K562 (cell line): ENCODE measurements around the gene CERS2. TPM values are rescaled to one million over a fixed set of nuclear protein-coding genes. Genes with fewer than 3 reads are reported as not detected.

ENCODE experiments used
- BCL6 ChIP-seq: fragments of 250-450 bp; sonication (Bioruptor Pico); IDR thresholded peaks from 2 replicates; pipeline ENCODE4 v1.4.0; 2020
- CHD4 ChIP-seq: fragments of 200-600 bp; sonication (generic); IDR thresholded peaks from 3 replicates; pipeline ENCODE4 v1.6.1; 2012; ENCODE audit warnings: low read depth, mild to moderate bottlenecking, mixed read lengths, low read length, inconsistent platforms; ENCODE audit not compliant: insufficient read depth, insufficient replicate concordance, poor library complexity, severe bottlenecking
- DPF2 ChIP-seq: fragments of 450-650 bp; IDR thresholded peaks from 2 replicates; pipeline ENCODE4 v1.6.1; 2016
- MTF1 ChIP-seq: fragments of 250-450 bp; sonication (Bioruptor Pico); IDR thresholded peaks from 2 replicates; pipeline ENCODE4 v1.9.0; 2021; ENCODE audit warnings: moderate library complexity, mild to moderate bottlenecking, inconsistent platforms, borderline replicate concordance
- NFE2 ChIP-seq: IDR thresholded peaks from 2 replicates; pipeline ENCODE4 v1.6.1; 2014; ENCODE audit warnings: antibody characterized with exemption, low read depth
- NFIX ChIP-seq: fragments of 250-450 bp; sonication (Bioruptor Pico); IDR thresholded peaks from 2 replicates; pipeline ENCODE4 v1.4.0; 2020; ENCODE audit warnings: low read depth, mild to moderate bottlenecking, moderate library complexity
- RBM15 ChIP-seq: fragments of 200-400 bp; formaldehyde crosslinking; IDR thresholded peaks from 2 replicates; pipeline ENCODE4 v1.6.1; 2018; ENCODE audit warnings: mild to moderate bottlenecking, low read length, moderate library complexity; ENCODE audit not compliant: insufficient read depth
- RFX5 ChIP-seq: IDR thresholded peaks from 2 replicates; pipeline ENCODE4 v1.6.1; 2011; ENCODE audit warnings: low read depth, mild to moderate bottlenecking, improper control_type of control experiment, low read length
- SMAD1 ChIP-seq: fragments of 150-350 bp; IDR thresholded peaks from 2 replicates; pipeline ENCODE4 v1.6.1; 2014; ENCODE audit warnings: low read length, low read depth; ENCODE audit not compliant: partially characterized antibody
- TAF15 ChIP-seq: fragments of 200-400 bp; formaldehyde crosslinking; IDR thresholded peaks from 2 replicates; pipeline ENCODE4 v1.6.1; 2017; ENCODE audit warnings: mild to moderate bottlenecking, low read depth, low read length, moderate library complexity
- XRCC3 ChIP-seq: fragments of 450-650 bp; IDR thresholded peaks from 2 replicates; pipeline ENCODE4 v1.6.1; 2017; ENCODE audit warnings: mild to moderate bottlenecking, moderate library complexity
- ZBTB17 ChIP-seq: fragments of 450-650 bp; formaldehyde crosslinking; IDR thresholded peaks from 2 replicates; pipeline ENCODE4 v1.4.0; 2020; ENCODE audit warnings: mild to moderate bottlenecking
- ZNF444 ChIP-seq: fragments of 250-450 bp; sonication (Bioruptor Pico); IDR thresholded peaks from 2 replicates; pipeline ENCODE4 v1.4.0; 2020; ENCODE audit warnings: mild to moderate bottlenecking, moderate library complexity
- ZNF695 ChIP-seq: fragments of 450-650 bp; formaldehyde crosslinking; IDR thresholded peaks from 2 replicates; pipeline ENCODE4 v1.4.0; 2020; ENCODE audit warnings: mild to moderate bottlenecking, moderate library complexity
- ZNF75A ChIP-seq: fragments of 450-650 bp; formaldehyde crosslinking; IDR thresholded peaks from 2 replicates; pipeline ENCODE4 v1.4.0; 2020; ENCODE audit warnings: mild to moderate bottlenecking
- polyA plus RNA-seq, 8 experiments: library from polyadenylated mRNA; depleted of rRNA in 4 of 8; stranded (reverse) in 5 of 8; unstranded in 3 of 8; fragments of >200 nt; fragmentation: Nextera tagmentation in 2 of 8; fragmentation: Illumina TruSeq in 1 of 8; extraction: Ambion mirVana in 2 of 8; extraction: Trizol in 1 of 8; gene quantifications; 2 replicates each; pipeline versions ENCODE4 v1.2.1 to v1.2.3, GENCODE V29; 2011 to 2014; ENCODE audit warnings: inconsistent platforms in 1 of 8, missing spikeins in 1 of 8
- total RNA-seq, 7 experiments: library from RNA; depleted of rRNA in 6 of 7; stranded (reverse); fragments of >200 nt in 6 of 7; fragmentation: Illumina TruSeq in 2 of 7; extraction: Trizol in 2 of 7; gene quantifications; 2 replicates each; pipeline versions ENCODE4 v1.2.1 to v1.2.3, GENCODE V29; 2011 to 2021; ENCODE audit warnings: low replicate concordance in 1 of 7
- TF ChIP-seq, protein P1 (sequence below): fragments of 450-650 bp; IDR thresholded peaks from 2 replicates; pipeline ENCODE4 v1.6.1; 2017; ENCODE audit warnings: antibody characterized with exemption
- TF ChIP-seq, protein P2 (sequence below): sonication (generic); formaldehyde crosslinking; IDR thresholded peaks from 2 replicates; pipeline ENCODE4 v1.9.0; 2022; ENCODE audit warnings: mild to moderate bottlenecking, missing genetic modification reagents
- TF ChIP-seq, protein P3 (sequence below): fragments of 250-450 bp; sonication (Bioruptor Pico); IDR thresholded peaks from 2 replicates; pipeline ENCODE4 v1.5.0; 2021; ENCODE audit warnings: mild to moderate bottlenecking, borderline replicate concordance
- TF ChIP-seq, protein P4 (sequence below), 2 experiments: fragments of 450-650 bp; IDR thresholded peaks; 2 replicates each; pipeline ENCODE4 v1.6.1; 2018; ENCODE audit warnings: mild to moderate bottlenecking in 2 of 2, low read depth in 1 of 2; ENCODE audit not compliant: partially characterized antibody in 2 of 2

The CERS2 gene
- total and polyA plus RNA-seq, 9 of the 15 experiments (the other 6 are each of a cell fraction or from before 2014, with no cell fraction given): 23.4 to 295 (median 132) TPM

DNA sequence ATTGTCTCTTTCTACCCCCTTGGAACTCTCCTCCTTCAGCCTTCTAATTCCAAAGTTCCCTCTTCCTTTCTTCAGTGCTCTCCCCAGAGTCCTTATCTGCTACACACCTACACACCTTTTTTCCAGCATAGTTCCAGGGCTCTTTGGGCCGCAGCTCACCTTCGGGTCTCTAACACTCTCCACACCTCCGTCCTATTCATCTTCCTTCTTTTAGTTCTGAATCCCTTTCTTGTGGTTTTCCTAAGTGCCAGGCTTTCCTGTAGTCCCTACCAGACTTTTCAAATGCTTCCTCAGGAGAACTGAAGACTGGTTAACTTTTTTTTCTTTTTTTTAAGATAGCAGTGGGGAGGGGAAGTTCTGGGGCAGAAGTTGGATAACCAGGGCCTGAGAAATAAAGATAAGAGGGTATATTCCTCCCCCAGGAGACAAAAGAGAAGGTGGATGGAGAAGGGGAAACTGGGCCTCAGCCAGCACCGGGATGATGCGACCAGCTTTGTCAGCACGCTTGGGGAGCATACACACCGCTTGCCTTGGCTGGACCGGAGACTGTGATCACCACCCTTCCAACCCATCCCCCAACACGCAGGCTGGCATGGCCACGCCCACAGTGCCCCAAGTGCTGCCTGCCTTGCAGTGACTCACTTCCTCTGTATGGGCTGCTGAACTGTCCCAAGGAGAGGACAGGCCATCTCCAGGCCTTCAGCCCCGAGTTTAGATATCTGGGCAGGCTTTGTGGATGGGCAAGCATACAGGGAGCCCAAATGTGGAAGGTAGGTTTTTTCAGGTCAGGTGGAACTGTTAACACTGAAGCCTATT is 2.5 kb upstream of the CERS2 start (continued):
- TF ChIP-seq ZNF695: no peak
- 0 out of 2 replicates have a peak, but pooled peaks have one; percentile 31 for TF ChIP-seq ZNF75A (CRISPR knock-in tag)
- TF ChIP-seq RFX5: no peak; the same call in 1 of the 2 replicates
- TF ChIP-seq NFE2: peak; percentile 52
- TF ChIP-seq BCL6: no peak
- no peak for TF ChIP-seq ZNF444 (CRISPR knock-in tag)
- no peak for TF ChIP-seq RBM15
- TF ChIP-seq SMAD1: peak; percentile 70
- TF ChIP-seq DPF2: peak; percentile 97
- TF ChIP-seq ZBTB17 (CRISPR knock-in tag): peak; percentile 63; the same call in 1 of the 2 replicates
- TF ChIP-seq TAF15: no peak
- TF ChIP-seq, protein P1, sequence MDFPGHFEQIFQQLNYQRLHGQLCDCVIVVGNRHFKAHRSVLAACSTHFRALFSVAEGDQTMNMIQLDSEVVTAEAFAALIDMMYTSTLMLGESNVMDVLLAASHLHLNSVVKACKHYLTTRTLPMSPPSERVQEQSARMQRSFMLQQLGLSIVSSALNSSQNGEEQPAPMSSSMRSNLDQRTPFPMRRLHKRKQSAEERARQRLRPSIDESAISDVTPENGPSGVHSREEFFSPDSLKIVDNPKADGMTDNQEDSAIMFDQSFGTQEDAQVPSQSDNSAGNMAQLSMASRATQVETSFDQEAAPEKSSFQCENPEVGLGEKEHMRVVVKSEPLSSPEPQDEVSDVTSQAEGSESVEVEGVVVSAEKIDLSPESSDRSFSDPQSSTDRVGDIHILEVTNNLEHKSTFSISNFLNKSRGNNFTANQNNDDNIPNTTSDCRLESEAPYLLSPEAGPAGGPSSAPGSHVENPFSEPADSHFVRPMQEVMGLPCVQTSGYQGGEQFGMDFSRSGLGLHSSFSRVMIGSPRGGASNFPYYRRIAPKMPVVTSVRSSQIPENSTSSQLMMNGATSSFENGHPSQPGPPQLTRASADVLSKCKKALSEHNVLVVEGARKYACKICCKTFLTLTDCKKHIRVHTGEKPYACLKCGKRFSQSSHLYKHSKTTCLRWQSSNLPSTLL: no peak
- no peak for TF ChIP-seq CHD4
- no peak for TF ChIP-seq XRCC3
- TF ChIP-seq, protein P2, sequence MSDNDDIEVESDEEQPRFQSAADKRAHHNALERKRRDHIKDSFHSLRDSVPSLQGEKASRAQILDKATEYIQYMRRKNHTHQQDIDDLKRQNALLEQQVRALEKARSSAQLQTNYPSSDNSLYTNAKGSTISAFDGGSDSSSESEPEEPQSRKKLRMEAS (CRISPR knock-in tag): 0 out of 2 replicates have a peak, but pooled peaks have one; percentile 17
- TF ChIP-seq, protein P3, sequence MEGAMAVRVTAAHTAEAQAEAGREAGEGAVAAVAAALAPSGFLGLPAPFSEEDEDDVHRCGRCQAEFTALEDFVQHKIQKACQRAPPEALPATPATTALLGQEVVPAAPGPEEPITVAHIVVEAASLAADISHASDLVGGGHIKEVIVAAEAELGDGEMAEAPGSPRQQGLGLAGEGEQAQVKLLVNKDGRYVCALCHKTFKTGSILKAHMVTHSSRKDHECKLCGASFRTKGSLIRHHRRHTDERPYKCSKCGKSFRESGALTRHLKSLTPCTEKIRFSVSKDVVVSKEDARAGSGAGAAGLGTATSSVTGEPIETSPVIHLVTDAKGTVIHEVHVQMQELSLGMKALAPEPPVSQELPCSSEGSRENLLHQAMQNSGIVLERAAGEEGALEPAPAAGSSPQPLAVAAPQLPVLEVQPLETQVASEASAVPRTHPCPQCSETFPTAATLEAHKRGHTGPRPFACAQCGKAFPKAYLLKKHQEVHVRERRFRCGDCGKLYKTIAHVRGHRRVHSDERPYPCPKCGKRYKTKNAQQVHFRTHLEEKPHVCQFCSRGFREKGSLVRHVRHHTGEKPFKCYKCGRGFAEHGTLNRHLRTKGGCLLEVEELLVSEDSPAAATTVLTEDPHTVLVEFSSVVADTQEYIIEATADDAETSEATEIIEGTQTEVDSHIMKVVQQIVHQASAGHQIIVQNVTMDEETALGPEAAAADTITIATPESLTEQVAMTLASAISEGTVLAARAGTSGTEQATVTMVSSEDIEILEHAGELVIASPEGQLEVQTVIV: no peak
- TF ChIP-seq NFIX (CRISPR knock-in tag): no peak
- TF ChIP-seq, protein P4, sequence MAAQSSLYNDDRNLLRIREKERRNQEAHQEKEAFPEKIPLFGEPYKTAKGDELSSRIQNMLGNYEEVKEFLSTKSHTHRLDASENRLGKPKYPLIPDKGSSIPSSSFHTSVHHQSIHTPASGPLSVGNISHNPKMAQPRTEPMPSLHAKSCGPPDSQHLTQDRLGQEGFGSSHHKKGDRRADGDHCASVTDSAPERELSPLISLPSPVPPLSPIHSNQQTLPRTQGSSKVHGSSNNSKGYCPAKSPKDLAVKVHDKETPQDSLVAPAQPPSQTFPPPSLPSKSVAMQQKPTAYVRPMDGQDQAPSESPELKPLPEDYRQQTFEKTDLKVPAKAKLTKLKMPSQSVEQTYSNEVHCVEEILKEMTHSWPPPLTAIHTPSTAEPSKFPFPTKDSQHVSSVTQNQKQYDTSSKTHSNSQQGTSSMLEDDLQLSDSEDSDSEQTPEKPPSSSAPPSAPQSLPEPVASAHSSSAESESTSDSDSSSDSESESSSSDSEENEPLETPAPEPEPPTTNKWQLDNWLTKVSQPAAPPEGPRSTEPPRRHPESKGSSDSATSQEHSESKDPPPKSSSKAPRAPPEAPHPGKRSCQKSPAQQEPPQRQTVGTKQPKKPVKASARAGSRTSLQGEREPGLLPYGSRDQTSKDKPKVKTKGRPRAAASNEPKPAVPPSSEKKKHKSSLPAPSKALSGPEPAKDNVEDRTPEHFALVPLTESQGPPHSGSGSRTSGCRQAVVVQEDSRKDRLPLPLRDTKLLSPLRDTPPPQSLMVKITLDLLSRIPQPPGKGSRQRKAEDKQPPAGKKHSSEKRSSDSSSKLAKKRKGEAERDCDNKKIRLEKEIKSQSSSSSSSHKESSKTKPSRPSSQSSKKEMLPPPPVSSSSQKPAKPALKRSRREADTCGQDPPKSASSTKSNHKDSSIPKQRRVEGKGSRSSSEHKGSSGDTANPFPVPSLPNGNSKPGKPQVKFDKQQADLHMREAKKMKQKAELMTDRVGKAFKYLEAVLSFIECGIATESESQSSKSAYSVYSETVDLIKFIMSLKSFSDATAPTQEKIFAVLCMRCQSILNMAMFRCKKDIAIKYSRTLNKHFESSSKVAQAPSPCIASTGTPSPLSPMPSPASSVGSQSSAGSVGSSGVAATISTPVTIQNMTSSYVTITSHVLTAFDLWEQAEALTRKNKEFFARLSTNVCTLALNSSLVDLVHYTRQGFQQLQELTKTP (IDR thresholded peaks at IDR 0.05; ENCODE audit: low read depth in 1 of 2, partially characterized antibody in 2 of 2): peak; percentile 66 to 73
- TF ChIP-seq MTF1 (CRISPR knock-in tag): no peak
